DMS 273 (cell line): ENCODE results near the gene TAMALIN.

ENCODE experiments used
- DNase-seq: peaks from one replicate; lab custom pipeline; 2025; ENCODE audit not compliant: unreplicated experiment; lab: John Stamatoyannopoulos, UW

Gene TAMALIN

GRCh38 chr12:52013626-52014310 lies 7.0 kb downstream of the TAMALIN start:
- no peak for DNase-seq

GRCh38 chr12:52014567-52015530 lies 8.1 kb downstream of the TAMALIN start:
- no peak for DNase-seq

- no peak for DNase-seq
Observed at GRCh38 chr12:52015532-52016041, 8.8 kb downstream of the TAMALIN start.

GRCh38 chr12:52018433-52019112 lies 11.8 kb downstream of the TAMALIN start:
- no peak for DNase-seq

- DNase-seq: no peak
Observed at GRCh38 chr12:52019113-52019770, 12.5 kb downstream of the TAMALIN start.

- DNase-seq: peak; percentile 81
Observed at GRCh38 chr12:52020539-52021336, 14.0 kb downstream of the TAMALIN start.

GRCh38 chr12:52022841-52023181 lies 16.1 kb downstream of the TAMALIN start:
- no peak for DNase-seq

GRCh38 chr12:52023182-52023975 lies 16.6 kb downstream of the TAMALIN start:
- peak; percentile 84 for DNase-seq

GRCh38 chr12:52023976-52024688 lies 17.4 kb downstream of the TAMALIN start:
- no peak for DNase-seq

GRCh38 chr12:52024845-52025230 lies 18.1 kb downstream of the TAMALIN start:
- DNase-seq: no peak

- no peak for DNase-seq
Observed at GRCh38 chr12:52026263-52026662, 19.5 kb downstream of the TAMALIN start.

GRCh38 chr12:52027085-52027843 lies 20.5 kb downstream of the TAMALIN start:
- DNase-seq: no peak

GRCh38 chr12:52029685-52030084 lies 22.9 kb downstream of the TAMALIN start:
- DNase-seq: peak; percentile 83

GRCh38 chr12:52032446-52032803 lies 25.7 kb downstream of the TAMALIN start:
- DNase-seq: peak; percentile 56

- DNase-seq: peak; percentile 95
Observed at GRCh38 chr12:52032804-52033445, 26.2 kb downstream of the TAMALIN start.

GRCh38 chr12:52033446-52034140 lies 26.8 kb downstream of the TAMALIN start:
- no peak for DNase-seq

- DNase-seq: no peak
Observed at GRCh38 chr12:52035190-52035589, 28.4 kb downstream of the TAMALIN start.
